C4-2B (cell line): ENCODE measurements around the gene SLC38A1.

Experiments used
- CTCF ChIP-seq: fragments of 450-650 bp; conservative IDR thresholded peaks from 2 replicates; pipeline ENCODE4 v1.5.1; 2017; ENCODE audit warnings: mild to moderate bottlenecking
- ZFX ChIP-seq: fragments of 450-650 bp; IDR thresholded peaks from 2 replicates; pipeline ENCODE4 v1.6.1; 2017

GRCh38 chr12:46153268-46153872, 115.5 kb downstream of the SLC38A1 start:
- TF ChIP-seq CTCF (peak; percentile 87), ZFX (no peak)
